ENCODE results near the gene PRUNE1. TPM values are rescaled to one million over a fixed set of nuclear protein-coding genes. Genes with fewer than 3 reads are reported as not detected.

The PRUNE1 gene
- total RNA-seq, 1 experiment from 2014 or later: 30.7 TPM

- peak overlapping the region; percentile 66 for H3K4me3 ChIP-seq
- no peaks in the 10 kb centered on the region for H3K9me3 ChIP-seq (ENCODE audit: insufficient read depth, low read depth)
- H3K9me2 ChIP-seq (ENCODE audit: insufficient read depth): no peaks in the 10 kb centered on the region
- H4K20me1 ChIP-seq (ENCODE audit: insufficient read depth): no peaks in the 10 kb centered on the region
- H3K27me3 ChIP-seq (ENCODE audit: insufficient read depth, low read depth): no peaks in the 10 kb centered on the region
- H3K4me2 ChIP-seq: peak overlapping the region; percentile 97
- H3F3A ChIP-seq (ENCODE audit: insufficient read depth, low read depth): peaks cover 37% of the 10 kb centered on the region
- 0 out of 2 replicates have a peak, but pooled peaks cover 6% of the 10 kb centered on the region for H3K36me3 ChIP-seq (ENCODE audit: low read depth)
- peak overlapping the region; percentile 9 for H3K27ac ChIP-seq
- peak overlapping the region; percentile 89 for H2AFZ ChIP-seq
- no peak for TF ChIP-seq EZH2 (IDR thresholded peaks at IDR 0.05; ENCODE audit: low read depth)
- TF ChIP-seq CTCF (conservative IDR thresholded peaks at IDR 0.05): no peak; the same call in 1 of the 2 replicates
- CTCF ChIA-PET: interaction anchor here (0.6 to 1.1 kb wide), 2 partner anchors 10 to 23 kb away, joined by 3 to 5 read pairs; no protein-coding TSS in a partner anchor
- peak; percentile 57 to 63 for DNase-seq
- no peaks in the 10 kb centered on the region for H3K79me2 ChIP-seq (ENCODE audit: low read depth)
- BruUV-seq (replicated peaks): TSS peak; percentile 72
- H3K4me1 ChIP-seq (replicated peaks; ENCODE audit: insufficient read depth): peaks cover 5% of the 10 kb centered on the region
- POLR2A ChIA-PET (ENCODE audit: unreplicated experiment): interaction anchor here (0.6 to 0.7 kb wide), 2 partner anchors 101 to 469 kb away, joined by 3 to 18 read pairs; no protein-coding TSS in a partner anchor
- intact Hi-C loops (cut with micrococcal nuclease; ENCODE audit: unreplicated experiment): loop anchor here (1.0 to 2.0 kb wide), 2 partner anchors 23 to 40 kb away; partner anchors contain the start of gene PRUNE1
These were observed 39.8 kb downstream of the PRUNE1 start for GRCh38 chr1:151047925-151048644.

GRCh38 chr1:151048645-151049032, 40.4 kb downstream of the PRUNE1 start:
- no peaks in the 10 kb centered on the region for H3K79me2 ChIP-seq (ENCODE audit: low read depth)
- peaks cover 41% of the 10 kb centered on the region for H3F3A ChIP-seq (ENCODE audit: insufficient read depth, low read depth)
- H3K4me3 ChIP-seq: peak overlapping the region; percentile 66
- H3K27me3 ChIP-seq (ENCODE audit: insufficient read depth, low read depth): no peaks in the 10 kb centered on the region
- peaks cover 10% of the 10 kb centered on the region for H3K36me3 ChIP-seq (ENCODE audit: low read depth)
- no peaks in the 10 kb centered on the region for H3K9me3 ChIP-seq (ENCODE audit: insufficient read depth, low read depth)
- no peaks in the 10 kb centered on the region for H3K9me2 ChIP-seq (ENCODE audit: insufficient read depth)
- ChIA-PET POLR2A (ENCODE audit: unreplicated experiment) (no interaction called here), CTCF (interaction anchor here (0.6 kb wide), 1 partner anchor 24 kb away, joined by 3 read pairs; no protein-coding TSS in a partner anchor)
- peaks cover 5% of the 10 kb centered on the region for H3K4me1 ChIP-seq (replicated peaks; ENCODE audit: insufficient read depth)
- TF ChIP-seq EZH2 (IDR thresholded peaks at IDR 0.05; ENCODE audit: low read depth) (no peak), CTCF (conservative IDR thresholded peaks at IDR 0.05) (peak; percentile 66; the same call in 1 of the 2 replicates)
- H3K4me2 ChIP-seq: peak overlapping the region; percentile 97
- no peak for DNase-seq
- no TSS peak for BruUV-seq (replicated peaks)
- no peak overlapping the region for H3K27ac ChIP-seq
- H2AFZ ChIP-seq: peak overlapping the region; percentile 89
- intact Hi-C loops (cut with micrococcal nuclease; ENCODE audit: unreplicated experiment): loop anchor here (2.0 kb wide), 1 partner anchor 24 kb away; no protein-coding TSS in a partner anchor
- H4K20me1 ChIP-seq (ENCODE audit: insufficient read depth): no peaks in the 10 kb centered on the region

GRCh38 chr1:151049458-151049857, 41.2 kb downstream of the PRUNE1 start:
- peaks cover 47% of the 10 kb centered on the region for H3F3A ChIP-seq (ENCODE audit: insufficient read depth, low read depth)
- TF ChIP-seq EZH2 (IDR thresholded peaks at IDR 0.05; ENCODE audit: low read depth) (no peak), CTCF (conservative IDR thresholded peaks at IDR 0.05) (no peak)
- peaks cover 5% of the 10 kb centered on the region for H3K4me1 ChIP-seq (replicated peaks; ENCODE audit: insufficient read depth)
- no peak overlapping the region for H3K4me3 ChIP-seq
- ChIA-PET POLR2A (ENCODE audit: unreplicated experiment) (interaction anchor here (0.6 kb wide), 5 partner anchors 13 to 799 kb away, joined by 3 to 8 read pairs (median 6); no protein-coding TSS in a partner anchor), CTCF (interaction anchor here (0.7 to 1.1 kb wide), 2 partner anchors 25 to 842 kb away, joined by 3 read pairs; no protein-coding TSS in a partner anchor)
- no peaks in the 10 kb centered on the region for H3K9me2 ChIP-seq (ENCODE audit: insufficient read depth)
- H3K9me3 ChIP-seq (ENCODE audit: insufficient read depth, low read depth): no peaks in the 10 kb centered on the region
- intact Hi-C loops (cut with micrococcal nuclease; ENCODE audit: unreplicated experiment): loop anchor here (2.0 kb wide), 1 partner anchor 25 kb away; no protein-coding TSS in a partner anchor
- DNase-seq: no peak
- peak overlapping the region; percentile 97; the same call in 1 of the 2 replicates for H3K4me2 ChIP-seq
- H3K79me2 ChIP-seq (ENCODE audit: low read depth): no peaks in the 10 kb centered on the region
- no peaks in the 10 kb centered on the region for H4K20me1 ChIP-seq (ENCODE audit: insufficient read depth)
- no peak overlapping the region for H2AFZ ChIP-seq
- BruUV-seq (replicated peaks): no TSS peak
- H3K27me3 ChIP-seq (ENCODE audit: insufficient read depth, low read depth): no peaks in the 10 kb centered on the region
- peaks cover 18% of the 10 kb centered on the region for H3K36me3 ChIP-seq (ENCODE audit: low read depth)
- no peak overlapping the region for H3K27ac ChIP-seq
